IMR-90 (cell line): ENCODE measurements around the gene FAM89A. TPM values are rescaled to one million over a fixed set of nuclear protein-coding genes. Genes with fewer than 3 reads are reported as not detected.

ENCODE experiments used
- ATAC-seq: fragments of 200-7000 bp; cut with Tn5 transposase; 2 replicates; pipeline ENCODE4 v1.9.1; 2020; ENCODE audit warnings: low read depth, mild to moderate bottlenecking, moderate library complexity
- BruUV-seq: library from RNA; stranded (reverse); fragments of 400-500 nt; replicated peaks from 2 replicates; lab custom pipeline; 2021; lab: Mats Ljungman, UMichigan
- CTCF ChIA-PET: fragments of 300-600 bp; formaldehyde crosslinking; extraction: SDS; loops from one replicate; lab custom pipeline; 2021; ENCODE audit warnings: antibody characterized with exemption; lab: Yijun Ruan, JAX
- POLR2A ChIA-PET: fragments of 300-600 bp; sonication (Branson Sonifier 250); formaldehyde crosslinking; loops from one replicate; lab custom pipeline; 2022; ENCODE audit warnings: antibody characterized with exemption; ENCODE audit not compliant: unreplicated experiment; lab: Charles Lee
- DNase-seq: peaks from one replicate; pipeline ENCODE4 v3.0.0; 2013
- H2AFZ ChIP-seq: replicated peaks from 2 replicates; pipeline ENCODE3; 2013; ENCODE audit warnings: low read length, mild to moderate bottlenecking; ENCODE audit not compliant: poor library complexity
- H2AK5ac ChIP-seq: 2 replicates; pipeline ENCODE4 v1.6.1; 2013; ENCODE audit warnings: low read depth, low read length, inconsistent platforms
- H2AK9ac ChIP-seq: replicated peaks from 2 replicates; pipeline ENCODE3; 2013; ENCODE audit warnings: mild to moderate bottlenecking, low read depth, low read length, moderate library complexity; ENCODE audit not compliant: poor library complexity
- H2BK120ac ChIP-seq: 2 replicates; pipeline ENCODE4 v1.6.1; 2013; ENCODE audit warnings: low read depth, low read length, inconsistent platforms
- H2BK15ac ChIP-seq: 3 replicates; pipeline ENCODE4 v1.6.1; 2013; ENCODE audit warnings: low read depth, low read length, inconsistent platforms
- H2BK20ac ChIP-seq: 2 replicates; pipeline ENCODE4 v1.6.1; 2013; ENCODE audit warnings: low read depth, mild to moderate bottlenecking, inconsistent platforms, low read length, moderate library complexity
- H2BK5ac ChIP-seq: 2 replicates; pipeline ENCODE4 v1.6.1; 2013; ENCODE audit warnings: mild to moderate bottlenecking, low read depth, low read length, inconsistent platforms; ENCODE audit not compliant: poor library complexity, severe bottlenecking
- H3K14ac ChIP-seq: replicated peaks from 2 replicates; pipeline ENCODE4 v1.6.1; 2013; ENCODE audit warnings: low read depth, low read length, inconsistent platforms
- H3K18ac ChIP-seq: 2 replicates; pipeline ENCODE4 v1.6.1; 2013; ENCODE audit warnings: low read depth, low read length, control low read depth
- H3K23ac ChIP-seq: 2 replicates; pipeline ENCODE4 v1.6.1; 2013; ENCODE audit warnings: low read depth, low read length, inconsistent platforms
- H3K27ac ChIP-seq: 2 replicates; pipeline ENCODE4 v1.5.1; 2013; ENCODE audit warnings: mild to moderate bottlenecking, control low read depth, low read length; ENCODE audit not compliant: insufficient read depth
- H3K27me3 ChIP-seq: 2 replicates; pipeline ENCODE4 v1.6.1; 2013; ENCODE audit warnings: low read length; ENCODE audit not compliant: control insufficient read depth, insufficient read depth
- H3K36me3 ChIP-seq: 2 replicates; pipeline ENCODE4 v1.6.1; 2013; ENCODE audit warnings: low read length, mixed read lengths; ENCODE audit not compliant: control insufficient read depth, insufficient read depth
- H3K4ac ChIP-seq: 2 replicates; pipeline ENCODE4 v1.6.1; 2013; ENCODE audit warnings: low read depth, low read length, inconsistent platforms
- H3K4me1 ChIP-seq: 2 replicates; pipeline ENCODE4 v1.6.1; 2013; ENCODE audit warnings: low read length, mixed read lengths; ENCODE audit not compliant: control insufficient read depth, insufficient read depth
- H3K4me2 ChIP-seq: 2 replicates; pipeline ENCODE4 v1.6.1; 2013; ENCODE audit warnings: low read depth, mild to moderate bottlenecking, control low read depth, low read length, moderate library complexity
- H3K4me3 ChIP-seq: 2 replicates; pipeline ENCODE4 v1.5.1; 2013; ENCODE audit warnings: low read depth, mild to moderate bottlenecking, control low read depth, low read length, moderate library complexity; ENCODE audit not compliant: insufficient read depth
- H3K56ac ChIP-seq: 2 replicates; pipeline ENCODE4 v1.6.1; 2013; ENCODE audit warnings: low read length, inconsistent platforms; ENCODE audit not compliant: insufficient read depth; ENCODE audit errors: extremely low read depth
- H3K79me1 ChIP-seq, 2 experiments: 2 replicates each; pipeline ENCODE4 v1.6.1; 2013; ENCODE audit warnings: low read length in 2 of 2, inconsistent platforms in 1 of 2, low read depth in 1 of 2
- H3K9ac ChIP-seq: 2 replicates; pipeline ENCODE4 v1.6.1; 2013; ENCODE audit warnings: low read depth, low read length, control low read depth
- H3K9me1 ChIP-seq: 2 replicates; pipeline ENCODE4 v1.6.1; 2013; ENCODE audit warnings: low read length, inconsistent platforms; ENCODE audit not compliant: insufficient read depth
- H3K9me3 ChIP-seq: 2 replicates; pipeline ENCODE4 v1.6.1; 2013; ENCODE audit warnings: low read length; ENCODE audit not compliant: control insufficient read depth, insufficient read depth
- H4K20me1 ChIP-seq: 2 replicates; pipeline ENCODE4 v1.6.1; 2013; ENCODE audit warnings: low read length, inconsistent platforms; ENCODE audit not compliant: insufficient read depth
- H4K5ac ChIP-seq: 2 replicates; pipeline ENCODE4 v1.6.1; 2013; ENCODE audit warnings: mild to moderate bottlenecking, low read depth, low read length, control low read depth
- H4K8ac ChIP-seq, 2 experiments: 2 replicates each; pipeline ENCODE4 v1.6.1; 2013; ENCODE audit warnings: low read depth in 2 of 2, low read length in 2 of 2, control low read depth in 1 of 2, inconsistent platforms in 1 of 2
- H4K91ac ChIP-seq: 2 replicates; pipeline ENCODE4 v1.6.1; 2013; ENCODE audit warnings: low read depth, low read length, inconsistent platforms; ENCODE audit not compliant: insufficient read depth
- CEBPB ChIP-seq: IDR thresholded peaks from 2 replicates; pipeline ENCODE4 v1.6.1; 2012; ENCODE audit warnings: low read depth, low read length, improper control_type of control experiment
- CHD1 ChIP-seq: IDR thresholded peaks from 2 replicates; pipeline ENCODE4 v1.6.1; 2012; ENCODE audit warnings: low read depth, low read length, improper control_type of control experiment
- FOS ChIP-seq: fragments of 150-350 bp; IDR thresholded peaks from 2 replicates; pipeline ENCODE4 v1.6.1; 2016; ENCODE audit warnings: low read depth, low read length
- MAFK ChIP-seq: IDR thresholded peaks from 2 replicates; pipeline ENCODE4 v1.6.1; 2012; ENCODE audit warnings: low read depth, low read length, improper control_type of control experiment
- MXI1 ChIP-seq: IDR thresholded peaks from 2 replicates; pipeline ENCODE4 v1.6.1; 2012; ENCODE audit warnings: low read depth, mild to moderate bottlenecking, low read length, moderate library complexity, borderline replicate concordance
- POLR2A ChIP-seq: IDR thresholded peaks from 2 replicates; pipeline ENCODE4 v1.6.1; 2012; ENCODE audit warnings: mild to moderate bottlenecking, low read depth, low read length
- RAD21 ChIP-seq: IDR thresholded peaks from 2 replicates; pipeline ENCODE4 v1.6.1; 2012; ENCODE audit warnings: low read length, improper control_type of control experiment
- RCOR1 ChIP-seq: IDR thresholded peaks from 2 replicates; pipeline ENCODE4 v1.6.1; 2012; ENCODE audit warnings: mild to moderate bottlenecking, low read length, improper control_type of control experiment; ENCODE audit not compliant: insufficient replicate concordance
- SMC3 ChIP-seq: fragments of 150-350 bp; IDR thresholded peaks from 2 replicates; pipeline ENCODE4 v1.6.1; 2016; ENCODE audit warnings: low read depth, mild to moderate bottlenecking, antibody characterized with exemption, low read length, moderate library complexity
- WGBS, 2 experiments: methylation state at CpG; one replicate each; pipeline versions ENCODE4 v1.1.5 to v1.1.7; 2013; ENCODE audit warnings: missing lambda C conversion rate in 2 of 2; ENCODE audit not compliant: insufficient read length in 1 of 2; ENCODE audit errors: extremely low coverage in 2 of 2; 5-methylcytosine and 5-hydroxymethylcytosine counted together
- dilution Hi-C: fragments of 300-500 bp; cut with HindIII; formaldehyde crosslinking; loops from one replicate; pipeline ENCODE4 v1.14.3; 2018; ENCODE audit warnings: low sequenced_read_pairs; ENCODE audit not compliant: unreplicated experiment
- in situ Hi-C: fragments of 300-500 bp; cut with MboI; formaldehyde crosslinking; loops from 3 replicates; pipeline ENCODE4 v1.14.3; 2019; ENCODE audit warnings: low sequenced_read_pairs, inconsistent platforms, mixed read lengths
- intact Hi-C: fragments of 100-400 bp; cut with micrococcal nuclease; formaldehyde crosslinking; loops from 2 replicates; pipeline ENCODE4 v1.10.0; 2022
- polyA plus RNA-seq, 3 experiments: library from polyadenylated mRNA; depleted of rRNA; stranded (reverse); fragments of >200 nt; gene quantifications; 2 replicates each; pipeline ENCODE4 v1.2.3, GENCODE V29; 2012; ENCODE audit warnings: low replicate concordance in 1 of 3
- total RNA-seq: library from RNA; depleted of rRNA; stranded (reverse); fragments of >200 nt; gene quantifications from 2 replicates; pipeline ENCODE4 v1.2.3, GENCODE V29; 2012
- TF ChIP-seq, protein P1 (sequence below): fragments of 150-350 bp; IDR thresholded peaks from 2 replicates; pipeline ENCODE4 v1.6.1; 2017; ENCODE audit warnings: mild to moderate bottlenecking, antibody characterized with exemption, low read length, low read depth

FAM89A gene
- total and polyA plus RNA-seq, 2 of the 4 experiments (the other 2 are of a cell fraction), result 6.8 to 8.1 TPM

DNA sequence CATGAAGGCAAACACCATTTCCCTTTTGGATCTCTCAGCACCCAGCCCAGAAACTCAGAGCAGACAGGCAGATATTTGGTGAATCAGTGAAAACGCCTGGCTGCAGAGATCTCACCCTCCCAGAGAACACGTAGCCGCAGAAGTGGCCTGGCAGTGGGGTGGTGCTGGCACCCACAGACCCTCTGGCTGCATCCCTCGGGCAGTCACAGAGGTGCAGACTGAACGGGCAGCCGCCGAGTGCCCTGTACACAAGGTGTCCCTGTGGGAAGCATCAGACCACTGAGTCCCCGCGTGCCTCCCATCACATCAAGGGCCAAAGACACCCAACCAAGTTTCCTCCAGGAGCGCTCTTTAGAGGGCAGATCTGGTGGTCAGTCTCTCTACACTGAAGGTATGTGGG lies 12.1 kb downstream of the FAM89A start:
- Histone ChIP-seq H4K20me1 (no peaks in the 10 kb centered on the region; the same call in 1 of the 2 replicates), H3K14ac (no peak overlapping the region), H3K36me3 (no peaks in the 10 kb centered on the region; the same call in 1 of the 2 replicates), H2AFZ (no peak overlapping the region), H2BK20ac (no peak overlapping the region), H3K27me3 (no peaks in the 10 kb centered on the region), H4K8ac (no peak overlapping the region), H3K4me3 (no peak overlapping the region), H3K23ac (no peak overlapping the region), H3K9ac (no peak overlapping the region), H3K9me1 (peaks cover 6% of the 10 kb centered on the region; the same call in 1 of the 2 replicates), H4K5ac (no peak overlapping the region), H2BK15ac (no peak overlapping the region), H4K91ac (no peak overlapping the region), H2BK5ac (no peak overlapping the region), H2AK5ac (no peak overlapping the region), H3K4me1 (no peaks in the 10 kb centered on the region; the same call in 1 of the 2 replicates), H3K9me3 (no peaks in the 10 kb centered on the region), H2AK9ac (no peak overlapping the region), H3K27ac (no peak overlapping the region), H3K79me1 (peaks cover 0 to 5% of the 10 kb centered on the region in 2 experiments; a peak in 2 of 4 replicates), H2BK120ac (no peak overlapping the region), H3K4me2 (no peak overlapping the region), H3K18ac (no peak overlapping the region), H3K56ac (no peak overlapping the region), H3K4ac (no peak overlapping the region)
- no TSS peak for BruUV-seq
- no peak for ATAC-seq
- in situ Hi-C loops (no loop called here), intact Hi-C loops (no loop called here), dilution Hi-C loops (no loop called here)
- CTCF ChIA-PET, result no interaction called here
- POLR2A ChIA-PET, result no interaction called here
- WGBS, 2 experiments, result 88% methylated on average over 3 of the region's 10 CpGs; no CpG with 5 or more reads in 1 of the 2 experiments
- DNase-seq, result no peak
- no peak for TF ChIP-seq MXI1
- TF ChIP-seq POLR2A, result no peak
- no peak for TF ChIP-seq RAD21
- no peak for TF ChIP-seq MAFK
- TF ChIP-seq, protein P1, sequence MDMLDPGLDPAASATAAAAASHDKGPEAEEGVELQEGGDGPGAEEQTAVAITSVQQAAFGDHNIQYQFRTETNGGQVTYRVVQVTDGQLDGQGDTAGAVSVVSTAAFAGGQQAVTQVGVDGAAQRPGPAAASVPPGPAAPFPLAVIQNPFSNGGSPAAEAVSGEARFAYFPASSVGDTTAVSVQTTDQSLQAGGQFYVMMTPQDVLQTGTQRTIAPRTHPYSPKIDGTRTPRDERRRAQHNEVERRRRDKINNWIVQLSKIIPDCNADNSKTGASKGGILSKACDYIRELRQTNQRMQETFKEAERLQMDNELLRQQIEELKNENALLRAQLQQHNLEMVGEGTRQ, result no peak
- TF ChIP-seq CEBPB, result no peak
- TF ChIP-seq SMC3, result no peak
- no peak for TF ChIP-seq CHD1
- no peak for TF ChIP-seq FOS
- no peak for TF ChIP-seq RCOR1
